Neural cell (in vitro differentiated cells): ENCODE measurements around the gene SLC25A48. TPM values are rescaled to one million over a fixed set of nuclear protein-coding genes. Genes with fewer than 3 reads are reported as not detected.

ENCODE experiments used
- H2AFZ ChIP-seq: fragments of 200-600, 300-800 bp; sonication (generic), shearing (Covaris generic); 2 replicates; pipeline ENCODE4 v1.6.0; 2014; ENCODE audit warnings: low read depth, mild to moderate bottlenecking, antibody characterized with exemption, low read length, moderate library complexity
- H3F3A ChIP-seq: fragments of 200-600 bp; shearing (Covaris generic); 2 replicates; pipeline ENCODE4 v1.6.1; 2016; ENCODE audit warnings: mild to moderate bottlenecking, moderate library complexity, mixed read lengths, antibody characterized with exemption, low read length; ENCODE audit not compliant: insufficient read depth, poor library complexity, severe bottlenecking
- H3K27ac ChIP-seq: fragments of 200-600, 300-800 bp; sonication (generic), shearing (Covaris generic); 2 replicates; pipeline ENCODE4 v1.5.1; 2014; ENCODE audit warnings: mild to moderate bottlenecking, low read length, moderate library complexity
- H3K27me3 ChIP-seq: fragments of 300-800, 200-600 bp; sonication (generic), shearing (Covaris generic); 2 replicates; pipeline ENCODE4 v1.6.0; 2014; ENCODE audit warnings: mild to moderate bottlenecking, low read depth, low read length, moderate library complexity; ENCODE audit not compliant: insufficient read depth
- H3K36me3 ChIP-seq: fragments of 300-800, 200-600 bp; sonication (generic), shearing (Covaris generic); 2 replicates; pipeline ENCODE4 v1.5.1; 2014; ENCODE audit warnings: mild to moderate bottlenecking, antibody characterized with exemption, low read length, moderate library complexity; ENCODE audit not compliant: insufficient read depth
- H3K4me2 ChIP-seq: fragments of 300-800, 200-600 bp; sonication (generic), shearing (Covaris generic); 2 replicates; pipeline ENCODE4 v1.6.0; 2014; ENCODE audit warnings: mild to moderate bottlenecking, low read length
- H3K4me3 ChIP-seq: fragments of 300-800, 200-600 bp; sonication (generic), shearing (Covaris generic); 2 replicates; pipeline ENCODE4 v1.5.1; 2014; ENCODE audit warnings: mild to moderate bottlenecking, low read length, moderate library complexity
- H3K79me2 ChIP-seq: fragments of 200-600 bp; shearing (Covaris generic); replicated peaks from 2 replicates; pipeline ENCODE4 v1.6.0; 2014; ENCODE audit warnings: mild to moderate bottlenecking, low read length, moderate library complexity; ENCODE audit not compliant: insufficient read depth
- H3K9ac ChIP-seq: fragments of 300-800, 200-600 bp; sonication (generic), shearing (Covaris generic); 2 replicates; pipeline ENCODE4 v1.6.1; 2016; ENCODE audit warnings: mild to moderate bottlenecking, low read length, mixed read lengths
- H3K9me2 ChIP-seq: fragments of 200-600 bp; shearing (Covaris generic); 2 replicates; pipeline ENCODE4 v1.6.1; 2016; ENCODE audit warnings: mild to moderate bottlenecking, low read length, mixed read lengths; ENCODE audit not compliant: insufficient read depth
- H3K9me3 ChIP-seq: fragments of 200-600, 300-800 bp; sonication (generic), shearing (Covaris generic); 2 replicates; pipeline ENCODE4 v1.6.1; 2016; ENCODE audit warnings: mild to moderate bottlenecking, mixed run types, low read length, moderate library complexity, mixed read lengths
- H4K20me1 ChIP-seq: fragments of 200-600 bp; shearing (Covaris generic); 2 replicates; pipeline ENCODE4 v1.6.1; 2016; ENCODE audit warnings: mild to moderate bottlenecking, mixed run types; ENCODE audit not compliant: insufficient read depth
- EP300 ChIP-seq: fragments of 450-650 bp; conservative IDR thresholded peaks from 2 replicates; pipeline ENCODE4 v1.6.1; 2014; ENCODE audit warnings: antibody characterized with exemption, mild to moderate bottlenecking, moderate library complexity; ENCODE audit not compliant: poor library complexity, severe bottlenecking
- EZH2 ChIP-seq: fragments of 200-600, 300-800 bp; shearing (Covaris generic), sonication (generic); IDR thresholded peaks from 2 replicates; pipeline ENCODE4 v1.6.1; 2014; ENCODE audit warnings: antibody characterized with exemption, low read length, borderline replicate concordance, mild to moderate bottlenecking; ENCODE audit not compliant: insufficient read depth, poor library complexity, severe bottlenecking
- MXI1 ChIP-seq: fragments of 450-650 bp; conservative IDR thresholded peaks from 2 replicates; pipeline ENCODE4 v1.6.1; 2014; ENCODE audit warnings: antibody characterized with exemption, mild to moderate bottlenecking; ENCODE audit not compliant: poor library complexity, severe bottlenecking
- POLR2AphosphoS5 ChIP-seq: IDR thresholded peaks from 2 replicates; pipeline ENCODE4 v1.6.1; 2012
- RAD21 ChIP-seq: fragments of 450-650 bp; conservative IDR thresholded peaks from 2 replicates; pipeline ENCODE4 v1.6.1; 2014; ENCODE audit warnings: antibody characterized with exemption, mild to moderate bottlenecking, moderate library complexity
- SMC3 ChIP-seq: fragments of 450-650 bp; conservative IDR thresholded peaks from 2 replicates; pipeline ENCODE4 v1.6.1; 2014; ENCODE audit warnings: antibody characterized with exemption, mild to moderate bottlenecking, moderate library complexity; ENCODE audit not compliant: poor library complexity
- TAF1 ChIP-seq: IDR thresholded peaks from 2 replicates; pipeline ENCODE4 v1.6.1; 2012; ENCODE audit warnings: low read depth
- polyA plus RNA-seq: library from polyadenylated mRNA; depleted of rRNA; stranded (reverse); fragments of >200 nt; gene quantifications from 2 replicates; pipeline ENCODE4 v1.2.3, GENCODE V29; 2014
- TF ChIP-seq, protein P1 (sequence below): IDR thresholded peaks from 2 replicates; pipeline ENCODE4 v1.6.1; 2012; ENCODE audit warnings: borderline replicate concordance
- TF ChIP-seq, protein P2 (sequence below): fragments of 450-650 bp; IDR thresholded peaks from 2 replicates; pipeline ENCODE4 v1.5.1; 2014; ENCODE audit warnings: antibody characterized with exemption, mild to moderate bottlenecking, moderate library complexity; ENCODE audit not compliant: poor library complexity, severe bottlenecking

The SLC25A48 gene
- polyA plus RNA-seq, 1 donor from 2014 or later, result 1.0 TPM

DNA sequence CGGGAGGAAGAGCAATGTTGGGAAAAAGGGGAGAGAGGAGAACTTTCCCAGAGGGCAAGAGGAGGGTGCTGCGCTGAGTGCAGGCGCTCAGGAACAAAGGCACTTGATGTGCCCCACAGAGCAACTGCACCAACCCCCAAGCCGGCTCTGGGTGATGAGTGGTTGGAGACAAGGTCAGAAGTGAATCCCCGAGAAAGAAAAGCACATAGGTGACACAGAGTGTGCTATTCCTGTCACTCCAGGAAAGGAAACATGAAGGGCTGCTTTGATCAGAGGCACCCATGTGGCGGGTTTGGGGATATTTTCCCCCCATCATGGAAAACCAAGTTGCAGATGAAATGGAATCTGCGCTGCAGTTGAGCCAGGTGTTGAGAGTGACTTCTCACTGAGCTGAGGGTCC is 20.7 kb upstream of the SLC25A48 start:
- no peak overlapping the region for H3K9ac ChIP-seq

DNA sequence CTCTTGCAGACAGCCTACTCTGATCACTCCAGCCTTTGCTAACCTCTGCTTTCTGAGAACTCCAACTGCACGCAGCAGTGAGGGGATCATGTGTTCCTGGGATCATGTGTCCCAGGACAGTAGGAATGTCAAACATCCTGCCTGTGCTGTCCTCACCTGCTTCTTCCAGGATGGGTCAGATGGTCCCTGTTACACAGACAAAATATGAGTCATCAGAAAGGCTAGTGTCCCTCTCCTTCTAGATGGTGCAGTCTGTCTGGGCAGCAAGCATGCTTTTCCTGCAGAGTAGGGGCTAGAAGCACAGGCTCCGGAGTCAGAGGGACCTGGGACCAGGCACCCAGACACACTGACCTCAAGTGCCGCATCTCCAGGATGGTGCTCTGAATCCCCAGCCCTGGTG is 20.1 kb upstream of the SLC25A48 start:
- no peaks in the 10 kb centered on the region for H4K20me1 ChIP-seq
- no peaks in the 10 kb centered on the region for H3K27me3 ChIP-seq
- H3F3A ChIP-seq, result no peaks in the 10 kb centered on the region
- H3K9me2 ChIP-seq, result no peaks in the 10 kb centered on the region
- H3K79me2 ChIP-seq, result no peaks in the 10 kb centered on the region
- H3K9ac ChIP-seq, result no peak overlapping the region
- no peaks in the 10 kb centered on the region for H3K9me3 ChIP-seq
- H3K36me3 ChIP-seq, result no peaks in the 10 kb centered on the region
- H3K4me3 ChIP-seq, result no peak overlapping the region
- no peak overlapping the region for H3K27ac ChIP-seq
- no peak overlapping the region for H2AFZ ChIP-seq
- H3K4me2 ChIP-seq, result no peak overlapping the region
- no peak for TF ChIP-seq EP300
- no peak for TF ChIP-seq POLR2AphosphoS5
- TF ChIP-seq SMC3, result no peak
- TF ChIP-seq TAF1, result no peak
- no peak for TF ChIP-seq EZH2
- TF ChIP-seq RAD21, result no peak
- TF ChIP-seq, protein P1, sequence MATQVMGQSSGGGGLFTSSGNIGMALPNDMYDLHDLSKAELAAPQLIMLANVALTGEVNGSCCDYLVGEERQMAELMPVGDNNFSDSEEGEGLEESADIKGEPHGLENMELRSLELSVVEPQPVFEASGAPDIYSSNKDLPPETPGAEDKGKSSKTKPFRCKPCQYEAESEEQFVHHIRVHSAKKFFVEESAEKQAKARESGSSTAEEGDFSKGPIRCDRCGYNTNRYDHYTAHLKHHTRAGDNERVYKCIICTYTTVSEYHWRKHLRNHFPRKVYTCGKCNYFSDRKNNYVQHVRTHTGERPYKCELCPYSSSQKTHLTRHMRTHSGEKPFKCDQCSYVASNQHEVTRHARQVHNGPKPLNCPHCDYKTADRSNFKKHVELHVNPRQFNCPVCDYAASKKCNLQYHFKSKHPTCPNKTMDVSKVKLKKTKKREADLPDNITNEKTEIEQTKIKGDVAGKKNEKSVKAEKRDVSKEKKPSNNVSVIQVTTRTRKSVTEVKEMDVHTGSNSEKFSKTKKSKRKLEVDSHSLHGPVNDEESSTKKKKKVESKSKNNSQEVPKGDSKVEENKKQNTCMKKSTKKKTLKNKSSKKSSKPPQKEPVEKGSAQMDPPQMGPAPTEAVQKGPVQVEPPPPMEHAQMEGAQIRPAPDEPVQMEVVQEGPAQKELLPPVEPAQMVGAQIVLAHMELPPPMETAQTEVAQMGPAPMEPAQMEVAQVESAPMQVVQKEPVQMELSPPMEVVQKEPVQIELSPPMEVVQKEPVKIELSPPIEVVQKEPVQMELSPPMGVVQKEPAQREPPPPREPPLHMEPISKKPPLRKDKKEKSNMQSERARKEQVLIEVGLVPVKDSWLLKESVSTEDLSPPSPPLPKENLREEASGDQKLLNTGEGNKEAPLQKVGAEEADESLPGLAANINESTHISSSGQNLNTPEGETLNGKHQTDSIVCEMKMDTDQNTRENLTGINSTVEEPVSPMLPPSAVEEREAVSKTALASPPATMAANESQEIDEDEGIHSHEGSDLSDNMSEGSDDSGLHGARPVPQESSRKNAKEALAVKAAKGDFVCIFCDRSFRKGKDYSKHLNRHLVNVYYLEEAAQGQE, result no peak

More for the DNA sequence above, 20.7 kb upstream of the SLC25A48 start:
- H4K20me1 ChIP-seq, result no peaks in the 10 kb centered on the region
- no peaks in the 10 kb centered on the region for H3F3A ChIP-seq
- H3K4me3 ChIP-seq, result no peak overlapping the region
- no peaks in the 10 kb centered on the region for H3K36me3 ChIP-seq
- no peaks in the 10 kb centered on the region for H3K79me2 ChIP-seq
- no peaks in the 10 kb centered on the region for H3K9me3 ChIP-seq
- no peak for TF ChIP-seq SMC3
- TF ChIP-seq POLR2AphosphoS5, result no peak
- TF ChIP-seq EP300, result no peak
- TF ChIP-seq MXI1, result no peak
- TF ChIP-seq RAD21, result no peak
- TF ChIP-seq, protein P1, result no peak
- no peak for TF ChIP-seq EZH2
- no peak for TF ChIP-seq TAF1
- TF ChIP-seq, protein P2, sequence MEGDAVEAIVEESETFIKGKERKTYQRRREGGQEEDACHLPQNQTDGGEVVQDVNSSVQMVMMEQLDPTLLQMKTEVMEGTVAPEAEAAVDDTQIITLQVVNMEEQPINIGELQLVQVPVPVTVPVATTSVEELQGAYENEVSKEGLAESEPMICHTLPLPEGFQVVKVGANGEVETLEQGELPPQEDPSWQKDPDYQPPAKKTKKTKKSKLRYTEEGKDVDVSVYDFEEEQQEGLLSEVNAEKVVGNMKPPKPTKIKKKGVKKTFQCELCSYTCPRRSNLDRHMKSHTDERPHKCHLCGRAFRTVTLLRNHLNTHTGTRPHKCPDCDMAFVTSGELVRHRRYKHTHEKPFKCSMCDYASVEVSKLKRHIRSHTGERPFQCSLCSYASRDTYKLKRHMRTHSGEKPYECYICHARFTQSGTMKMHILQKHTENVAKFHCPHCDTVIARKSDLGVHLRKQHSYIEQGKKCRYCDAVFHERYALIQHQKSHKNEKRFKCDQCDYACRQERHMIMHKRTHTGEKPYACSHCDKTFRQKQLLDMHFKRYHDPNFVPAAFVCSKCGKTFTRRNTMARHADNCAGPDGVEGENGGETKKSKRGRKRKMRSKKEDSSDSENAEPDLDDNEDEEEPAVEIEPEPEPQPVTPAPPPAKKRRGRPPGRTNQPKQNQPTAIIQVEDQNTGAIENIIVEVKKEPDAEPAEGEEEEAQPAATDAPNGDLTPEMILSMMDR, result no peak
- no peak overlapping the region for H3K27ac ChIP-seq
- H3K9me2 ChIP-seq, result no peaks in the 10 kb centered on the region
- no peak overlapping the region for H2AFZ ChIP-seq
- no peaks in the 10 kb centered on the region for H3K27me3 ChIP-seq
- no peak overlapping the region for H3K4me2 ChIP-seq
